ENCODE data around the gene INSIG1.

INSIG1 gene

DNA sequence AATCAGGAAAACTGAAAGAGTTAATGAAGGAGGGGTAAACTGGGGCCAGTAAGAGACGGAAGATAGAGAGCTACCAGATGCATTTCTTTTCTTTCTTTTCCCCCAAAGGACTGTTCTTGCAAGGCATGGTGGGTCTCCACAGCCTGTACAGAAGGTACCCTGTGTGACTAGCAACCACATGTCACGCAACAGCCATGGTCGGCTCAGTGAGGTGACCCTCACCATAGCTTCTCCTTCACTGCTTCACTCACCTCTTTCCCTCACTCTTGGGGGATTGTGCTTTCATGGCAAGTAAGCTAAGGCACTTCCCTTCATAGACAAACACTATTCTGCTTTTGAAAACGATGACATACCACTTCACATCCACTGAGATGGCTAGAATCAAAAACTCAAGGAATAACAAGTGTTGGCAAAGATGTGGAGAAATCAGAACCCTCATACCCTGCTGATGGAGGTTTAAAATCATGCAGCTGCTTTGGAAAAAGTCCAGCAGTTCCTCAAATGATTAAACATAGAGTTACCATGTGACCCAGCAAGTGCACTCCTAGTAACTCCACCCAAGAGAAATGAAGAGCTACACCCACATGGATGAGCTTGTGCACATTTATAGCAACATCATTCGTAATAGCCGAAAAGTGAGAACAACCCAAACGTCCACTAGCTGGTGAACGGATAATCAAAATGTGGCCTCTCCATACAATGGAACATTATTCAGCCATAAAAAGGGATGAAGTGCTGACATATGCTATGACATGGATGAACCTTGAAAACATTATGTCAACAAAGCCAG lies 3.8 kb upstream of the INSIG1 start:
- Histone ChIP-seq H3K27me3 (ENCODE audit: insufficient read depth, low read depth) (no peaks in the 10 kb centered on the region), H2AFZ (ENCODE audit: low read depth) (no peak overlapping the region), H4K20me1 (ENCODE audit: insufficient read depth) (no peaks in the 10 kb centered on the region), H3K4me2 (no peak overlapping the region), H3K4me1 (ENCODE audit: low read depth, poor library complexity, severe bottlenecking) (peaks cover 10% of the 10 kb centered on the region), H3K4me3 (IDR thresholded peaks at IDR 0.05; ENCODE audit: insufficient read depth, low read depth, low read length) (no peak overlapping the region), H3K79me2 (ENCODE audit: insufficient read depth, low read depth) (peaks cover 11% of the 10 kb centered on the region; the same call in 1 of the 2 replicates), H3K36me3 (ENCODE audit: insufficient read depth) (no peaks in the 10 kb centered on the region), H3K9ac (no peak overlapping the region), H3K27ac (no peak overlapping the region)
- TF ChIP-seq, protein P1, sequence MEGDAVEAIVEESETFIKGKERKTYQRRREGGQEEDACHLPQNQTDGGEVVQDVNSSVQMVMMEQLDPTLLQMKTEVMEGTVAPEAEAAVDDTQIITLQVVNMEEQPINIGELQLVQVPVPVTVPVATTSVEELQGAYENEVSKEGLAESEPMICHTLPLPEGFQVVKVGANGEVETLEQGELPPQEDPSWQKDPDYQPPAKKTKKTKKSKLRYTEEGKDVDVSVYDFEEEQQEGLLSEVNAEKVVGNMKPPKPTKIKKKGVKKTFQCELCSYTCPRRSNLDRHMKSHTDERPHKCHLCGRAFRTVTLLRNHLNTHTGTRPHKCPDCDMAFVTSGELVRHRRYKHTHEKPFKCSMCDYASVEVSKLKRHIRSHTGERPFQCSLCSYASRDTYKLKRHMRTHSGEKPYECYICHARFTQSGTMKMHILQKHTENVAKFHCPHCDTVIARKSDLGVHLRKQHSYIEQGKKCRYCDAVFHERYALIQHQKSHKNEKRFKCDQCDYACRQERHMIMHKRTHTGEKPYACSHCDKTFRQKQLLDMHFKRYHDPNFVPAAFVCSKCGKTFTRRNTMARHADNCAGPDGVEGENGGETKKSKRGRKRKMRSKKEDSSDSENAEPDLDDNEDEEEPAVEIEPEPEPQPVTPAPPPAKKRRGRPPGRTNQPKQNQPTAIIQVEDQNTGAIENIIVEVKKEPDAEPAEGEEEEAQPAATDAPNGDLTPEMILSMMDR (conservative IDR thresholded peaks at IDR 0.05; ENCODE audit: low read depth, low read length), result no peak

DNA sequence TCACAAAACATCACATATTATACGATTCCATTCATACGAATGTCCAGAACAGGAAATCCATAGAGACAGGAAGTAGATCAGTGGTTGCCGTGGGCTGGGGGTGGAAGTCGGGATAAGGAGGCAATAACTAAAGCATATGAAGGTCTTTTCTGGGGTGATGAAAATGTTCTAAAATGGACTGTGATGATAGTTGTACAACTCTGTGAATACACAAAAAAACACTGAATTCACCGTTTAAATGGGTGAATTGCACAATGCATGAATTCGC lies 3.2 kb upstream of the INSIG1 start:
- Histone ChIP-seq H2AFZ (ENCODE audit: low read depth) (no peak overlapping the region), H3K4me1 (ENCODE audit: low read depth, poor library complexity, severe bottlenecking) (peaks cover 12% of the 10 kb centered on the region), H4K20me1 (ENCODE audit: insufficient read depth) (peaks cover 4% of the 10 kb centered on the region), H3K9ac (no peak overlapping the region), H3K4me2 (no peak overlapping the region), H3K4me3 (IDR thresholded peaks at IDR 0.05; ENCODE audit: insufficient read depth, low read depth, low read length) (no peak overlapping the region), H3K27me3 (ENCODE audit: insufficient read depth, low read depth) (no peaks in the 10 kb centered on the region), H3K36me3 (ENCODE audit: insufficient read depth) (no peaks in the 10 kb centered on the region), H3K79me2 (ENCODE audit: insufficient read depth, low read depth) (peaks cover 16% of the 10 kb centered on the region), H3K27ac (no peak overlapping the region)
- TF ChIP-seq, protein P1 (conservative IDR thresholded peaks at IDR 0.05; ENCODE audit: low read depth, low read length), result no peak

DNA sequence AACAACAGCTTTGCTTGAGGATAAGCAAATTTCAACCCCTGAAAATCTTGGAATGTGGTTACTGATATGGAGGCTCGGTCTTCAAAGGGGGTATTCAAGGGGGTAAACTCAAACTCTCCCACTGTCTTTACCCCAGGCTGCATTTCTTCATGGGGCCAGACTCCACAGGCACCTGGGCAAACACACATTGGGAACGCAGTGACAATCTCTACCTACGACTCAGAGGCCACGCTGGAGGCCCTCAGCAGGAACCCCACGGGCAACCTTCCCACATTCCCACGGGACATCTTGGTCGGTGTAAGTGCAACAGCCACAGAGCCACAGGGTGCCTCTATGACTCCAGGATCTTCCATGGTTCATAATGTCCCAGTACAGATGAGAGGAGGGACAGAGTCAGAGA lies 2.2 kb upstream of the INSIG1 start:
- no peak overlapping the region for H3K4me3 ChIP-seq (IDR thresholded peaks at IDR 0.05; ENCODE audit: insufficient read depth, low read depth, low read length)

DNA sequence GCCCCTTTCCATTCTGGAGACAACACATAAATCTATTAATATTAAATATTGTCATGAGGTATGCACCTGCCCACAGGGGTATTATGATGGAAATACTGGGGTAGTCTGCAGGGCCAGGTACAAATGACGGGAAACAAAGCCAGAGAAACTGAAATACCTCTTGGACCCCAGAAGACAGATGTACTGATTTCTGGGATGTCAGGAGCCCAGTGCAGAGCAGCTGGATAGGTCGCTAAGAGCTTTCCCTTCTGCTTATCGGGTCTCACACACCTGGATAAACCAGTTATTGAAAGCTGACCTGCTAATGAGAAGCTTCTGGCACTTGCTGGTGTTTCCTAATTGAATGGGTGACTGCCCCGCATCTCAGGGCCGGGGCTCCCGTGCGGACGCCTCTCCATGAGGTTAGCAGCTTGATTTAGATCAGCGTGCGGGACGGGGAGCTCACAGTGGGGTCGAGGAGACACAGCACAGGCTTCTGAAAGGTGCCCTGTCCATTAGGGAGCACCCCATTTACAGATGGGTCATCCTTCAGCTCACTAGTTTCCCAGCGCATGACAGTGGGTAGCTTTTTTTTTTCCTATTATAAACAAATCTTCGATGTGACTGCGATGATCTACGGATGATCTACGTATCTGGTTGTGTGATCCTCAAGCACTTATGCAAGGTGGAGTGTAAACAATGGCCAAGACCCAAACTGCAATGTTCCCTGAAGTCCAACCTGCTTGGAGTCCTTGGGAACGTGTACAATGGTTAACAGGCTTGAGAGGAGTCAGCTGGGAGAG lies 1.5 kb upstream of the INSIG1 start:
- peak overlapping the region; percentile 81 for H3K9ac ChIP-seq
- no peaks in the 10 kb centered on the region for H3K27me3 ChIP-seq (ENCODE audit: insufficient read depth, low read depth)
- H2AFZ ChIP-seq (ENCODE audit: low read depth), result peak overlapping the region; percentile 78
- no peaks in the 10 kb centered on the region; the same call in 1 of the 2 replicates for H3K36me3 ChIP-seq (ENCODE audit: insufficient read depth)
- peak overlapping the region; percentile 90 for H3K27ac ChIP-seq
- H3K4me3 ChIP-seq (IDR thresholded peaks at IDR 0.05; ENCODE audit: insufficient read depth, low read depth, low read length), result no peak overlapping the region
- peaks cover 19% of the 10 kb centered on the region for H4K20me1 ChIP-seq (ENCODE audit: insufficient read depth)
- H3K4me2 ChIP-seq, result peak overlapping the region; percentile 79
- H3K4me1 ChIP-seq (ENCODE audit: low read depth, poor library complexity, severe bottlenecking), result peaks cover 29% of the 10 kb centered on the region
- H3K79me2 ChIP-seq (ENCODE audit: insufficient read depth, low read depth), result peaks cover 34% of the 10 kb centered on the region
- TF ChIP-seq, protein P1 (conservative IDR thresholded peaks at IDR 0.05; ENCODE audit: low read depth, low read length), result no peak

More for the DNA sequence above, 2.2 kb upstream of the INSIG1 start:
- Histone ChIP-seq H3K27ac (no peak overlapping the region), H4K20me1 (ENCODE audit: insufficient read depth) (peaks cover 12% of the 10 kb centered on the region), H3K36me3 (ENCODE audit: insufficient read depth) (no peaks in the 10 kb centered on the region; the same call in 1 of the 2 replicates), H3K4me1 (ENCODE audit: low read depth, poor library complexity, severe bottlenecking) (peaks cover 23% of the 10 kb centered on the region), H3K79me2 (ENCODE audit: insufficient read depth, low read depth) (peaks cover 27% of the 10 kb centered on the region), H3K4me2 (peak overlapping the region; percentile 79; the same call in 1 of the 2 replicates), H3K9ac (no peak overlapping the region), H3K27me3 (ENCODE audit: insufficient read depth, low read depth) (no peaks in the 10 kb centered on the region), H2AFZ (ENCODE audit: low read depth) (no peak overlapping the region)
- TF ChIP-seq, protein P1 (conservative IDR thresholded peaks at IDR 0.05; ENCODE audit: low read depth, low read length), result no peak
